Right kidney (tissue), 1 donor: ENCODE results near the gene MAP4K2.
"Not testable (repeated sequence)": the region's sequence is repeated elsewhere in the genome, so short reads cannot be mapped to it uniquely, and the experiment has no call there.

Source experiments
- DNase-seq: peaks from one replicate; pipeline ENCODE4 v3.0.0-alpha.2; 2016

MAP4K2 gene

DNA sequence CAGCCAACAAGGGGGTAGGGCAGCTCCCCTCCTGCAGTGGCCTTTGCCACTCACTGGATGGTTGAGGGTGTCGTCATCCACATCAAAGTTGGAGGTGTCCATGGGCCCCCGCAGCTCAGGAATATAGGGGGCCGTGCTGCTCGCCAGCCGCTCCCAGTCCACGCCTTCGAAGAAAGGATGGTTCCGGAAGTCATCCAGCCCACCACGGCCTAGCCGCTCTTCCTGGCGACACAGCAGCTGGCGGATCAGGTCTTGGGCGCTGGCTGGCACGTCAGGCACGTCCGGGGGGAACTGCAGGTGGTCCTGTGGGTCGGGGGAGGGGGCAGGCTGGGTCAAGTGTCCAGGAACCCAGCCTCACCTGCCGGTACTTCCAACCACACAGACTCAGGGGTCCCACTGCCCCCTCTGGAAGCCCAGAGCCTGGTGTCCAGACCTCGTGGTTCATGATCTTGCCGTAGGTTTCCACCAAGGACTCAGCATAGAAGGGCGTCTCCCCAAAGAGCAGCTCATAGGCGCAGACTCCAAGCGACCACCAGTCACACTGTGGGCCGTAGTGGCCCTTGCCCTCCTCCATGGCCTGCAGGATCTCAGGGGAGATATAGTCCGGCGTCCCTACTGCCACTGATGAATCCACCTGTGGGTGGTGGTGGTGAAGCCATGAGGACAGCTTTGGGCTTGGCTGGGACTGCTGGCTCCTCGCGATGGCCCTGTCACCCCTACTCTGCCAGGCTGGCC lies 35.8 kb upstream of the MAP4K2 start:
- no peak for DNase-seq

DNA sequence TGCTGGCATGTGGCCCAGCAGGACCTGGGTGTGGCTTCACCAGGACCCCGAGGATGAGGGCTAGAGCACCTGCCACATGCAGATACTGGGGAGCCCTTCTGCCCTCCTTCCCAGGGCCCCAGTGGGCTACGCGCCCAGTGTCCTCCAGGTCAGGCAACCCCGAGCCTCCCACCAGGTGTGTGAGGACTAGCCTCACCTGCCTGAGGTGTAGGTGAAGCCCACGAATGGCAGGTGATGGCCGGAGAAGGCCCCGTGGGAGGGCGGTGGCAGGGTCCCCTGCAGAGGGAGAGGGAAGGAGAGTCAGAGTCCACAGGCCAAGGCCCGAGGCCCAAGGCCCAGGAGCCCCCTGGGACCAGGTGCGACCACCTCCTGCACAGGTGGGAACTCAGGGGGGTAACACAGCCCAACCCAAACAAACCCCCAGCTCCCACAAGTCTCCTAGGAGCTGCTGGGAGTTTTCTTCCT lies 34.9 kb upstream of the MAP4K2 start:
- DNase-seq, result no peak

DNA sequence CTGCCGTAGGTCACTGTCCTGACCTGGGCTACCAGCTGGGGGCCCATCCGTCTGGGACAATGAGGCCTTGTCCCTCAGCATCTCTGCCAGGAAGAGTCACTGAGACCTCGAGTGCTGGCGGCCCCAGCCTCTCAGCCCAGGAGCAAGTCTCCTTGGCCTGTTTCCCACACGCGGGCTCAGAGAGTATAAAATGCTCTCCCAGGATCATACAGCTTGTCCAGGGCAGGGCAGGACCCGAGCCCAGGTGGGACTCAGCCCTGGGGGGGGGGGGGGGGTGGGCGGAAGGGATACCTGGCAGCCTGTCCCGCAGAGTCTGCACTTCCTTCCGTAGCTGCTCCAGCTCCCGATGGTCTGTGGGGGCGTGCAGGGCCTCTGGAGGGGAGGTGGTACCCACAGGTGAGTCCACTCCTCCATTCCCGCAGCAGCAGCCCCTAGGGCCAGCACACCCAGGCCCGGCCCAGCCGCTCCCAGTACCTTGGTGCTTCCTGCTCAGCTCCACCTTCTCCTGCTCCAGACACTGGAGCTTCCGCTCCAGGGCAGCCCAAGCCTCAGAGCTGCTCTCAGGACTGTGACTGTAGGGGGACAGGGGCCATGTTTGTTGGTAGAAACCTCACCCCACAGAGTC lies 33.5 kb upstream of the MAP4K2 start:
- DNase-seq, result no peak

DNA sequence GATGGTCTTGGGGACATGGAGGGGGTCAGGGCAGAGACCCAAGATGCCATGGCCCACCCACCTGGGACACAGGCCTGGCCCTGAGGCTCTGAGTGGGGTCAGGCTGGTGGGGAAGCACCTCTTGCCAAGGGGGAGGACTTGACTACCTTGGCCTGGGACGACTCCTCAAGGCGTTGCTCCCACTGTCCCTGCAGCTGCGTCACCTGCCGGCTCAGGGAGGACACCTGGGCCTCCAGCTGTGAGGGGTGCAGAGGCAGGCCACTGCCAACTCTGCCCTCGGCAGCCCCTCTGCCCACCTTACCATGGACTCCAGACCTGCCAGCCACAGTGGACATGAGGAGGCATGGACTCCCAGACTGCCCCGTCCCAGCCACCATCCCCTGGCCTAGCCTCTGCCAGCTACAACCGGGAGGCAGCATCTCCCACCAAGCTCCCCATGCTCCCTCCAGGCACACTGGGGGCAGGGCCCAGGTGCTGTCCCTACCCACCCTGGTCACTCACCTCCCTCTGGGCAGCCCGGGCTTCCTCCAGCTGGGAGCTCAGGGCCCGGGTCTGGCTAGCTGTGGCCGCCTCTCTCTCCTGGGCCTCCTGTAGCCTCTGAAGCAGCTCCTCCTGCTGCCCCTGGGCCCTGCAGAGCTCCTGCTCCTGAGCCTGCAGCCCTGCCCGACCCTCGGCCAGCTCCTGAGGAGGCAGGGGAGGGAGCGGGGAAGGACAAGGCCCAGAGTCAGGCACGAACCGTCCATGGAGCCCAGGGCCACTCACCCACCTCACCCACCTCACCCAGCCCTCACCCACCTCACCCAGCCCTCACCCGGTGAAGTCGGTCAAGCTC lies 32.8 kb upstream of the MAP4K2 start:
- DNase-seq, result no peak

DNA sequence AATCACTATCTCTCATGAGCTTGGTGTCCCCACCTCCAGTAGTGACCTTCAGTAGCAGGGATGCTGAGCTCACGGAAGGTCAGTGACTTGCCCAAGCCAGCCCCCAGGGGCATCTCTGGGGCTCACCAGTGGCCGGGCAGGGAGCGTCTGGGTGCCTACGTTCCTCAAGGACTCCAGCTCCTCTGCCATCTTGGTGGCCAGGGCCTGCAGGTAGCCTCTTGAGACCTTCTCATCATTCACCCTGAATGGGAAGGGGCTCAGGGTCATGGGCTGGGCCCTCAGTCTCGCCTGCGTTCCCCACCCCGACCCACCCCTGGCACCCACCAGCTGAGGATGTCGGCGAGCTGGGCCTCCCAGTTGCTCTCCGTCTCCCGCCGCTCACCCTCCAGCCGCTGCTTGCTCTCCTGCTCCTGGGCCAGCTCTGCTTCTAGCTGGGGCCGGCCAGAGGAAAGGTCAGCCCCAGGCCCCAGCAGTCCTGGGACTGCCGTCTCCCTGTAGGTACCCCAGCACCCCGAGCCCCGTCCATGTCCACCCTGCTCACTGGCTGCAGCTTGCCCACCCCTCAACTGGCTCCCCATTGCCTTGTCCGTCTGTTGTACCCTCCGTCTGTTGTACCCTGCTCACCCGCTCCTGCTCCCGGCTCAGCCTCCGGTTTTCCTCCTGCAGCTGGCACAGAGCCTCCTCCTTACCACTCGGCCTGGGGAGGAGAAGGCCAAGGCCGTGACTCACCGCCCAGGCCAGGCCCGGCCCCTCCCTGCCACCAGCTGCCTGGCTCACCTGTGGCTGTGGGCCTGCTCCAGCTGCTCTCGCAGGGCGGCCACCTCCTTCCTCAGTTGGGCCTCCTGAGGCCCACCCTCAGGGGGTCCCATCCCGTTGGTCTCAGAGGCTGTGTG lies 32.0 kb upstream of the MAP4K2 start:
- DNase-seq, result no peak

DNA sequence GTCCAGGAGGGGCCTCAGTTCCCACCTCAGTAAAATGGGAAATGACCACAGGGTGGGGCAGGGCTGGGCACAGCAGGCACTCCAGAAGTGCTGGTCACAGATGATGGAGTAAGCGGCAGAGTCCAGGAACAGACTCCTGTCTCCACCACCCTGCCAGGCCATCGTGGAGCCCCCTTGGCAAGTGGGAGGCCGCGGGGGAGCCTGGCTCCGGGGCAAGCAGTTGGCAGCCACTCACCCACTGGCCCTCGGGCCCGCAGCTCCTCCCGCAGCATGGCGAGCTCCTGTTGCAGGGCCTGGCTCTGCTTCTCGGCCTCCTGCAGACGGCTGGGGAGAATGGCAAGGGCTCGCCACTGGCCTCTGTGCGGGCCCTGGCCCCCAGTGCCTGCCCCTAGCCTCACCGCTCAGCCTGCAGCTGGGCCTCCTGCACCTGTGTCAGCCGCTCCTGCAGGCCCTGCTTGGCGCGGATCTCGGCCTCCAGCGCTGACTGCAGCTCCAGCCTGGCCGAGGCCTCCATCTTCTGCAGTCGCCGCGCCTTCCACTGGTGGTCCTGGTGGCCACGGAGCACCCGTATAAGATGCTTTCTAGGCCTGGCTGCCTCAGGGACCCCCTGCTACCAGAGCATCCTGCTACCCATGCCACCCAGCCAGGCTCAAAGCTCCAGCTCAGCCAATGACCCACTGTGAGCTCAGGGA lies 31.2 kb upstream of the MAP4K2 start:
- DNase-seq, result no peak

DNA sequence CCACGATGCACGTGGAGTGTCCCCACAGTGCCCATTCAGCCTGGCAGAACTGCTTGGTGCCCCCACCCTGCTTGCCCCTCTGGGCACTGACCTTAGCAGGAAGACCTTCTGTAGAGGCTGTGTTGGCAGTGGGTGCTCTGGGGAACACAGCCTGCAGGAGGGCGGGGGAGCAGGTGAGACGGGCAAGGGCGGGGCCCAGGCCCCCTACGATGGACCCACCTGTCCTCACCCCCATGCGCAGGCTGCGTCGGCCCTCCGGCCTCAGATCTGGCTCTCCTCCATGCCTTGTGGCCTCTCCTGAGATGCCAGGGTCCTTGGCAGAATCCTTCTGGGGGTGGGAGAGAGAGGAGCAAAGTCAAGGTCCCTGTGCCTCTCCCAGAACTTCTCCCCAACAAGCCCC lies 30.5 kb upstream of the MAP4K2 start:
- no peak for DNase-seq

DNA sequence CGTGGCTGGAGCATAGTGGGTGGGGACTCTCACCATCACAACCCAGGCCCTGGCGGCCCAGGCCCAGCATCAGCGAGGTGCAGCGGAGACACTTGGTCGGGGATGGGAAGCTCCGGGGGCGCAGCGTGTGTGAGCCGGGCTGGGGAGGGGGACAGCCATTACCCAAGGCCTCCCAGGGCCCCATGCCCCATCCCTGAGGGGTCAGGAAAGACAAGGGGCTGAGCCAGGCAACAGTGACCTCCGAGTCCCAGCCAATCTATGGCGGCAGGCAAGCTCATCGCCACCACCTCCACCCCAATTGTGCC lies 30.1 kb upstream of the MAP4K2 start:
- DNase-seq, result no peak

DNA sequence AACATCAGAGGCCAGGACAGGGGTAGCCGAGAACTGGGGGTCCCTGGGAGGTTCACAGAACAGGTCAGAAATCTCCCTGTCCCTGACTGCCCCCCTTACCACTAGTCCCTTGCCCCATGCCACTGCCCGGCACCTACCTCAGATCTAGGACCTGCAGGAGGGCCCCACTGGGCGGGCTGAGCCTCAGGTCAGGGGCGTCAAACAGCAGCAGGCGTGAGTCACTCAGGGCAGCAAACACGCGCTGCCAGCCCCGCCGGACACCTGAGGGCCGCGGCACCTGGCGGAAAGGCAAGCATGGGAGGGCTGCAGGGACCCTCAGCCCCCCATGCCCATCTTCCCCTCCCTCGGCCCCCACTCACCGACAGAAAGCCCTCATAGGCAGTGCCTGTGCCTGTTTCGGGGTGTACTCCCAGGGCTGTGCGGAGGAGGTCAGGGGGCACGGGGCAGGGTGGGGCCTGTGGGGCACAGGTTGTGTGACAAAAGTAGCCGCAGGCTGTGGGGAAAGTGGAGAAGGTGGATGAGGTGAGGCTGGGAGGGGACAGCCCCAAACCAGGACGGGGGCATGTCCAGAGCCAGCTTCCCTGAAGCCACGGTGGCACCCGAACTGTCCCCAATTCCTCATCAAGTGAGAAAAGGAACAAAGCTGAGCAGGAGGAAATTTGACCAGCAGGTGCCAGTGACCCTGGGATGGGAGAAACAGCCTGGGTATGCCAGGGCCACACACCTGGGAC lies 29.6 kb upstream of the MAP4K2 start:
- DNase-seq, result no peak

DNA sequence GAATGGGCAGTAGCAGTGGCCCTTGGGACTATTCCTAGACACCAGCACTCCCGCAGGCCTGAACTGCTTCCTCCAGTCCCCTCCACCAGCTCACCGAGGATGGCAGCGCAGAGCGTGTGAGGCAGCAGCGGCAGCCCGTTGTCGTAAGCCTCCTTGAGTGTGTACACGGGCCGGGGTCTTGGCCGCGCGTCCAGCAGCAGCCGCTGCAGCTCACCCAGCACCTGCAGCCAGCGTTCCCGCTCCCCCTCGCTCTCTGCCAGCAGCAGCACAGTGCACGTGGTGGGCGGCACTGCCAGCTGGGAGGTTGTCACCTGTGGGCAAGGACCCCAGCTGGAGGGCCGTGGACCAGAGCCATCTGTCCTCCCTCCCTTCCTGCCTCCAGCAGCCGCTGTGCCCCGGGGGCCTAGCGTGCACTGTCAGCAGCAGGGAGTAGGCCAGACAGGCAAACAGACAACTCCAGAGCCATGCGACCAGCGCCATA lies 28.4 kb upstream of the MAP4K2 start:
- DNase-seq, result no peak

DNA sequence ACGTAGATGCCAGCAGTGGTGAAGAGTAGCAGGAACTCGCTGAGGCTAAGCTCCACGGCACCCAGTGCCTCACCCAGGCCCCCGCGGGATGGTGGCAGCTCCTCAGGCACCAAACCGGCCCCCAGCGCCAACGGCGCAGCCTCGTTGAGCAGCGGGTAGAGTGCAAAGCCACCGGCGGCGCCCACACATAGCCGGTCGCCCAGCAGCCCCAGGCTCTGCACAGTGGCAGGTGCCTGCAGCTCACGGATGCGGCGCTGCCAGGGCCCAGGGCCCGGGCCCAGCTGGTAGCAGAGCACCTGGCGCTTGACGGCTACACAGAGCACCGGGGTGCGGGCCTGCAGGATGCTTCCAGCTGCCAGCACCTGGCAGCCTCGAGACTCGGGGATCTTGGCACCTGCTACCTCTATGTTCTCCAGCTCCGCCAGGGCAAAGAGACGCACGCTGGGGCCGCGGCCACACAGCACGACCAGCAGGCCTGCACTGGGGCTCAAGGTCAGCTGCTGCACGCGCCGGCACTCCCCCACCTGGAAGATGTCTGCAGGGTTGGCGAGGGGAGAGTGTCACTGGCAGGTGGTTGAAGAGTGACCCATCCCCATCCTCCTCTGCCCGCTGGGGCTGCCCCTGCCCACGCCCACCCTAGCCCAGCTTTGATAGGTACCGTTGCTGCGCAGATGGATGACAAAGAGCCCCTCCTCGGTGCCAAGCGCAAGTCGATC lies 26.7 kb upstream of the MAP4K2 start:
- DNase-seq, result no peak

DNA sequence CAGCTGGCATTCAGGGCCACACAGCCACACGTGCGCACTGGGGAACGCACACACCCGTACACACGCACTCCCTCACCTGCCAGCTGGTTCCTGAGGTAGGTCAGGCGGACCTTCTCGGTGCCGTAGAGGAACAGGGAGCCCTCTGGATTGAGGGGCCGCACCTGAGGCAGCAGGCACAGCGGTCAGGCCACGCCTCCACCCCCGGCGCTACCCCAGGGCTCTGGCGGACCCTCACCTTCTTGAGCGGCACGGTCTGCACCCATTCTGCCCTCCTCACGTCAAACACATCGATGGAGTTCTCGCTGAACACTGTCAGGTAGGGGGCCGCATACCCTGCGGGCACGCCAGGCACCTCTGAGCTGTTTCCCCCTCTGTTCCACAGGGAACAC lies 24.4 kb upstream of the MAP4K2 start:
- DNase-seq, result no peak

DNA sequence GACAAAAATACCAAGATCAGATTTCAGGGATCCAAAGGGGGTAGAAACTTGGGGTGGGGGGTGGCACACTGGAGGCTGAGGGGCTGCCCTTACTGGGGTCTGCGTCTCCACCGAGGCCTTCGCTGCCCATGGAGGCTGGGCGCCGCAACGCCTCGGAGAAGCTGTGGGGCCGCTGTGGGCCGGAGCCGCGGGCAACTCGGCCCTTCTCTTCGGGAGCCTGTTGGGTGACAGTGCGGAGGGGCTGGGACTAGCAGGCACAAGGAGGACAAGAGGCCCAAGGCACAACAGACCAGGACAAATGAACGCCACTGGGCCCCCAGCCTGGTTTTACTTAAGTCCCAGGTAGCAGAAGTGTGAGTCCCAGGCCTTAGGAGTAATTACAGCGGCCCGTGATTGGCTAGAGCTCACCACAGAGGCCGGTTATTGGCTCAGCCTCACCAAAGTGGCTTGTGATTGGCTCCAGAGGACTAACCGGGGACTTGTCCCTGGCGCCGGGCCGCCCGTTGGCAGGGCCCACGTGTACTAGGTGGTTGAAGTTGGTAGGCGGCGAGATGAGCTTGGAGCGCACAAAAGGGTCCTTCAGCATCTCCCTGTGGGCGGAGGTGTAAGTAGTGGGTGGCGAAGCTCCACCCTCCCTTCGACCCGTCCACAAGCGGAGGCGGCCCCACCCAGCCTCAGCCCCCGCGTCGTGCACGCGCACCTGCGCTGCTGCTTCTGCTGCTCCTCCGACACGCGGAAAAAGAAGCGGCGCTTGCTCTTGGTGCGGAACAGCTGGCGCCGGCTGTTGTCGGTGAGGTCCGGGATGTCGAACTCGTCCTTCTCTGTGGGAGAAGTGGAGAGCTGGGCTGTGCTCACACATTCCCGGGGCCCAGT lies 23.8 kb upstream of the MAP4K2 start:
- no peak for DNase-seq

DNA sequence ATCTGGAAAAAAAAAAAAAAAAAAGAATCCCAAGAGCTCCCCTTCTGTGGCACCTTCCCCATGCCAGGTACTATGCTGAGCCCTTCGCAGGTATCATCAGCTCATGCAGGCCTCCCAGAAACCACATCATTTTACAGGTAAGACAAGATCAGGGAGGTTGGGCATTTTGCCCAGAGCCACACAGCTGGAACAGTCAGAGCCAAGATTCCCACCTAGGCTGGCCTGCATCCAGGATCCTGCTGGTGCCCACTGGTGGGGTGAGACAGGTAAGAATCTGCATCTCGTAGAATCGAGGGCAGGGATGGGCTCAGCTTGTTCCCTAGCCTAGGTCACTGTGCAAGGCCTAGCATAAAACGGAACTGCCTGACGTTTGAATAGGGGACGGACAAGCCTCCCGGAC lies 23.0 kb upstream of the MAP4K2 start:
- no peak for DNase-seq

DNA sequence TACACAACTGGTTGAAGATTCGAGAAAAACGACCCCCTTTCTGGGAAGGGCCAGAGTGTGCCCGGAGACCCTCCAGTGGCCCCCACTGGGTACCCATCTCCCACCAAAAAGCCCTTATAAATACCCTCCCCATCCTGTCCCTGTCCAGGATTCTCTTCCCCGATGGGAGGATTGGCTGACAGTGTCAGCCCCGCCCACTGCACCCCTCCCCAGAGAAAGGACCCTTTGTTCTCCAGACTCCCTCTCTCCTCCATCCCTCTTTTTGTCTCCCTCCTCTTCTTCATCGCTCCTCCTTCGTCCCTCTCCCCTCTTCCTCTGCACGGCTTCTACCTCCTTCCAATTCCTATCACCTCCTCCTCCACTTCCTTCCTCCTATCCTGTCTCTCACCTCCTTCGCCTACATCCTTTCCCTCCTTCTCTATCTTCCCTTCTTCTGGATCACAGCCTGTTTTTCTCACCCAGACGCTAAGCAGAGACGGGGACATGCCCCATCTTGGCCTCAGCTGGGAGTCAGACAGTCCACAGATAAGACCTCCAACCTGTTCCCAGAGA lies 20.6 kb upstream of the MAP4K2 start:
- DNase-seq, result no peak

DNA sequence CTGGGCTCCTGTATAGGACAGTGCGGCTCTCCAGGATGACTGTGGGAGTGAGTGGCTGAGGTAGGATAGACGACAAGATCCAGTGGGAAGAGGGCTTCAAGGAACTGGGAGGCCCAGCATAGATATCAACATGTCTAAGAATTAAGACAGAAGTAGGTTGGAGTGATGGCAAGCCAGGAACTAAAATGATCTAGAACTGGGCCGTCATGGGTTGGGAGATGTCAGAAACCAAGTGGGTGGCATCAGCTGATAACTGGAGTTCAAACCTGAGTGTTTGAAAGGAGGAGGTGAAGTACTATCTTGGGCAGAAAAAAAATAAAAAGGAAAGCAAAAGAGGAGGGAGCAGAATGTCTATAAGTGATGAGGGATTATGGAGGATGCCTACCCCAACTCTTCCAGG lies 14.5 kb upstream of the MAP4K2 start:
- DNase-seq, result no peak

DNA sequence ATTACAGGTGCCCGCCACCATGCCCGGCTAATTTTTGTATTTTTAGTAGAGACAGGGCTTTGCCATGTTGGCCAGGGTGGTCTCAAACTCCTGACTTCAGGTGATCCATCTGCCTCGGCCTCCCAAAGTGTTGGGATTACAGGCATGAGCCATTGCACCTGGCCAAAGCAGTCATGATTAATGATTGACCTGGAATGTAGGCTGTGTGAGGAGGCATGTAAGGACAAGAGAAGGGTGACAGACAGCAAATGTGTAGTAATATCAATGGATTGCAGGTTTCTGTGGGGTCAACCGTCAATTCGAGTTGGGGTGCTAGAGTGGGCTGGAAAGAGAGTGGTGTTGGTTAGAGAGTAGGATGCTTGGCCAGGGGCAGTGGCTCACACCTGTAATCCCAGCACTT lies 12.4 kb upstream of the MAP4K2 start:
- DNase-seq, result not testable (repeated sequence)

DNA sequence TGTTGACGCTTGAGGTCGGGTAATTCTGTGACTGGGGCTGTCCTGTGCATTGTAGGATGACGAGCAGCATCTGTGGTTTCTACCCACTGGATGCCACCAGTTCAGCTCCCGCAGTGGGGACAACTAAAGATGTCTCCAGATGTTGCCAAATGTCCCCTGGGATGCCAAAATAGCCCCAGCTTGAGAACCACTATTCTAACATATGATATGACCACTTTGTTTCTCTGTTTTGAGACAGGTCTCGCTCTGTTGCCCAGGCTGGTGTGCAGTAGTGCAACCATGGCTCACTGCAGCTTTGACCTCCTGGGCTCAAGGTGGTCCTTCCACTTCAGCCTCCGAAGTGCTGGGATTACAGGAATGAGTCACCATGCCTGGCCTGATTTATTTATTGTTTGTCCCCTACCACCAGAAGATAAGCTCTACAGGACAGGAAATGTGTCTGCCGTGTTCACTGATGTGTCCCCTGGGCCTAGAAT lies 11.7 kb upstream of the MAP4K2 start:
- no peak for DNase-seq

DNA sequence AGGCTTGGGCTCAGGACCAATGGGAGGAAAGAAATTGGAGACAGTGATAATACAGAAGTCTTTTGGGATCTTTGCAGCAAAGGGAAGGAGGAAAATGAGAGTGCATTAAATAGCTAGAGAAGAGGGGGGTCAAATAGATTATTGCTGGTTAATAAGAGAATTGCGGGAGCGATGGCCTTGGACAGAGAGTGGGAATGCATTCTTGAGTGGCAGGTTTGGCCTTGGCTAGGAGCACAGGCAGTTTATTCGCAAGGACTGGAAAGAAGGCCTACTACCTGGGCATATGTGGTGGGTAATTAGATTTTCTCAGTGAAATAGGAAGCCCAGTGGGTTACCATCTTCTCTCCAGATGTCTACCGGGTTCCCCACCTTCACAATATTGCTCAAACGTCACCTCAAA lies 10.8 kb upstream of the MAP4K2 start:
- DNase-seq, result no peak
